AG04450 (cell line): ENCODE results near the gene PRTG. TPM values are rescaled to one million over a fixed set of nuclear protein-coding genes. Genes with fewer than 3 reads are reported as not detected.

Source experiments
- CTCF ChIA-PET: fragments of 300-600, 350-600 bp; formaldehyde crosslinking; extraction: SDS; loops from one replicate; lab custom pipeline; 2022; ENCODE audit warnings: antibody characterized with exemption, inconsistent platforms; lab: Charles Lee
- POLR2A ChIA-PET: fragments of 350-600 bp; formaldehyde crosslinking; extraction: SDS; loops from one replicate; lab custom pipeline; 2021; ENCODE audit warnings: antibody characterized with exemption, inconsistent platforms; lab: Yijun Ruan, JAX
- DNase-seq: peaks from one replicate; pipeline ENCODE4 v3.0.0-alpha.2; 2011; ENCODE audit warnings: low read depth, low spot score
- H3K27ac ChIP-seq: one replicate; pipeline ENCODE4 v1.5.1; 2012; ENCODE audit warnings: low read depth, low read length, control low read depth
- H3K27me3 ChIP-seq: one replicate; pipeline ENCODE4 v1.6.0; 2012; ENCODE audit warnings: low read length; ENCODE audit not compliant: control insufficient read depth, insufficient read depth
- H3K4me3 ChIP-seq: 2 replicates; pipeline ENCODE4 v1.5.1; 2011; ENCODE audit warnings: mild to moderate bottlenecking, low read depth, low read length, control low read depth
- H3K9me3 ChIP-seq: 2 replicates; pipeline ENCODE4 v1.5.1; 2012; ENCODE audit warnings: low read length; ENCODE audit not compliant: control insufficient read depth, insufficient read depth
- polyA plus RNA-seq: library from polyadenylated mRNA; depleted of rRNA; stranded (reverse); fragments of >200 nt; gene quantifications from 2 replicates; pipeline ENCODE4 v1.2.3, GENCODE V29; 2011
- TF ChIP-seq, protein P1 (sequence below): IDR thresholded peaks from 2 replicates; pipeline ENCODE4 v1.5.1; 2011; ENCODE audit warnings: low read depth, low read length, control low read depth, inconsistent platforms

PRTG gene
- polyA plus RNA-seq, 1 experiment = 1.2 TPM

- ChIA-PET POLR2A (no interaction called here), CTCF (no interaction called here)
- TF ChIP-seq, protein P1, sequence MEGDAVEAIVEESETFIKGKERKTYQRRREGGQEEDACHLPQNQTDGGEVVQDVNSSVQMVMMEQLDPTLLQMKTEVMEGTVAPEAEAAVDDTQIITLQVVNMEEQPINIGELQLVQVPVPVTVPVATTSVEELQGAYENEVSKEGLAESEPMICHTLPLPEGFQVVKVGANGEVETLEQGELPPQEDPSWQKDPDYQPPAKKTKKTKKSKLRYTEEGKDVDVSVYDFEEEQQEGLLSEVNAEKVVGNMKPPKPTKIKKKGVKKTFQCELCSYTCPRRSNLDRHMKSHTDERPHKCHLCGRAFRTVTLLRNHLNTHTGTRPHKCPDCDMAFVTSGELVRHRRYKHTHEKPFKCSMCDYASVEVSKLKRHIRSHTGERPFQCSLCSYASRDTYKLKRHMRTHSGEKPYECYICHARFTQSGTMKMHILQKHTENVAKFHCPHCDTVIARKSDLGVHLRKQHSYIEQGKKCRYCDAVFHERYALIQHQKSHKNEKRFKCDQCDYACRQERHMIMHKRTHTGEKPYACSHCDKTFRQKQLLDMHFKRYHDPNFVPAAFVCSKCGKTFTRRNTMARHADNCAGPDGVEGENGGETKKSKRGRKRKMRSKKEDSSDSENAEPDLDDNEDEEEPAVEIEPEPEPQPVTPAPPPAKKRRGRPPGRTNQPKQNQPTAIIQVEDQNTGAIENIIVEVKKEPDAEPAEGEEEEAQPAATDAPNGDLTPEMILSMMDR = no peak
- Histone ChIP-seq H3K27me3 (peaks cover 3% of the 10 kb centered on the region), H3K27ac (no peak overlapping the region), H3K4me3 (no peak overlapping the region), H3K9me3 (no peaks in the 10 kb centered on the region)
- DNase-seq = no peak
Observed at GRCh38 chr15:55685286-55685685, 57.7 kb downstream of the PRTG start.

- ChIA-PET CTCF (no interaction called here), POLR2A (no interaction called here)
- DNase-seq = no peak
- Histone ChIP-seq H3K27me3 (peaks cover 3% of the 10 kb centered on the region), H3K27ac (no peak overlapping the region), H3K4me3 (no peak overlapping the region), H3K9me3 (no peaks in the 10 kb centered on the region)
- TF ChIP-seq, protein P1 = no peak
Observed at GRCh38 chr15:55683376-55683775, 59.6 kb downstream of the PRTG start.

- TF ChIP-seq, protein P1 = no peak
- ChIA-PET POLR2A (interaction anchor here (0.6 kb wide), 1 partner anchor 129 kb away, joined by 5 read pairs; no protein-coding TSS in a partner anchor), CTCF (no interaction called here)
- Histone ChIP-seq H3K9me3 (no peaks in the 10 kb centered on the region), H3K4me3 (no peak overlapping the region), H3K27me3 (no peaks in the 10 kb centered on the region), H3K27ac (no peak overlapping the region)
- no peak for DNase-seq
Observed at GRCh38 chr15:55681631-55682030, 61.3 kb downstream of the PRTG start.

- H3K27ac ChIP-seq = no peak overlapping the region
- no peaks in the 10 kb centered on the region for H3K27me3 ChIP-seq
- TF ChIP-seq, protein P1 = no peak
- H3K4me3 ChIP-seq = no peak overlapping the region
- no peaks in the 10 kb centered on the region for H3K9me3 ChIP-seq
- ChIA-PET POLR2A (no interaction called here), CTCF (no interaction called here)
- no peak for DNase-seq
Observed at GRCh38 chr15:55676507-55676906, 66.4 kb downstream of the PRTG start.

DNA sequence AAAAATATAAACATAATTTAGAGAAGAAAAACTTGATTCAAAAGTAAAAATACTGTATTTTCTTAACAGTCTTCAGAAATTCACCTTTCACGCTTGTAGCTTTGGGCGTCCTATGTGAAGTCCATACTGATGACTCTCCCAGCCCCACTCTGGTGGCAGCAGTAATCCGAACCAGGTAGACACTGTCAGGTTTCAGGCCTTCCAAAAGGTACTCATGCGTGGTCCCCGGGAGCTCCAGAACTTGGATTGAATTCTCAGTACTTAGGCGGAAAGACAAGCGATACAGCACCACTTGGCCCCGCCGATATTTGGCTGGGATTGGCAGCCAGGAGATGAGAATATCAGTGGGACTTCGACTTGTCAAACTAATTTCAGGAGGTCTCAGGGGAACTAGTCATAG is 69.7 kb downstream of the PRTG start:
- H3K4me3 ChIP-seq = no peak overlapping the region
- H3K9me3 ChIP-seq = no peaks in the 10 kb centered on the region
- POLR2A ChIA-PET = no interaction called here
- TF ChIP-seq, protein P1 = no peak
- no peak overlapping the region for H3K27ac ChIP-seq
- no peak for DNase-seq
- no peaks in the 10 kb centered on the region for H3K27me3 ChIP-seq
- CTCF ChIA-PET = no interaction called here
